ENCODE results near the gene KLHL33.

The KLHL33 gene

GRCh38 chr14:20422886-20423285 lies 13.1 kb downstream of the KLHL33 start:
- in situ Hi-C loops (cut with MboI; ENCODE audit: low sequenced_read_pairs, unreplicated experiment) = no loop called here
- no peak for TF ChIP-seq CTCF (IDR thresholded peaks at IDR 0.05; ENCODE audit: borderline replicate concordance, control extremely low read depth, extremely low read depth, insufficient read depth, missing control alignments)

GRCh38 chr14:20421267-20421666 lies 14.7 kb downstream of the KLHL33 start:
- DNase-seq (ENCODE audit: low spot score) = no peak
- TF ChIP-seq CTCF (IDR thresholded peaks at IDR 0.05; ENCODE audit: borderline replicate concordance, control extremely low read depth, extremely low read depth, insufficient read depth, missing control alignments) = no peak
- in situ Hi-C loops (cut with MboI; ENCODE audit: low sequenced_read_pairs, unreplicated experiment) = no loop called here

More at GRCh38 chr14:20422886-20423285, 13.1 kb downstream of the KLHL33 start:
- DNase-seq (ENCODE audit: low spot score) = no peak

- no peak for DNase-seq (ENCODE audit: low spot score)
- in situ Hi-C loops (cut with MboI; ENCODE audit: low sequenced_read_pairs, unreplicated experiment) = no loop called here
- TF ChIP-seq CTCF (IDR thresholded peaks at IDR 0.05; ENCODE audit: borderline replicate concordance, control extremely low read depth, extremely low read depth, insufficient read depth, missing control alignments) = no peak
Measured at GRCh38 chr14:20419419-20419818, 16.5 kb downstream of the KLHL33 start.

- no peak for DNase-seq (ENCODE audit: low spot score)
- in situ Hi-C loops (cut with MboI; ENCODE audit: low sequenced_read_pairs, unreplicated experiment) = no loop called here
- no peak for TF ChIP-seq CTCF (IDR thresholded peaks at IDR 0.05; ENCODE audit: borderline replicate concordance, control extremely low read depth, extremely low read depth, insufficient read depth, missing control alignments)
Measured at GRCh38 chr14:20418501-20418909, 17.5 kb downstream of the KLHL33 start.

- no peak for TF ChIP-seq CTCF (IDR thresholded peaks at IDR 0.05; ENCODE audit: borderline replicate concordance, control extremely low read depth, extremely low read depth, insufficient read depth, missing control alignments)
- in situ Hi-C loops (cut with MboI; ENCODE audit: low sequenced_read_pairs, unreplicated experiment) = no loop called here
- DNase-seq (ENCODE audit: low spot score) = no peak
Measured at GRCh38 chr14:20417250-20418186, 18.4 kb downstream of the KLHL33 start.

GRCh38 chr14:20416223-20416622 lies 19.7 kb downstream of the KLHL33 start:
- no peak for TF ChIP-seq CTCF (IDR thresholded peaks at IDR 0.05; ENCODE audit: borderline replicate concordance, control extremely low read depth, extremely low read depth, insufficient read depth, missing control alignments)
- in situ Hi-C loops (cut with MboI; ENCODE audit: low sequenced_read_pairs, unreplicated experiment) = no loop called here
- DNase-seq (ENCODE audit: low spot score) = no peak

Data from GM13976 (cell line).